ENCODE results near the gene NFIC.
"Not testable (repeated sequence)": the region's sequence is repeated elsewhere in the genome, so short reads cannot be mapped to it uniquely, and the experiment has no call there.

The NFIC gene

GRCh38 chr19:3373971-3374368 is 7.6 kb downstream of the NFIC start:
- DNase-seq (ENCODE audit: low read depth) = no peak

GRCh38 chr19:3374369-3375112 is 8.2 kb downstream of the NFIC start:
- DNase-seq (ENCODE audit: low read depth) = no peak

- DNase-seq (ENCODE audit: low read depth) = no peak
These were observed 9.1 kb downstream of the NFIC start for GRCh38 chr19:3375221-3376090.

- DNase-seq (ENCODE audit: low read depth) = not testable (repeated sequence)
These were observed 9.7 kb downstream of the NFIC start for GRCh38 chr19:3376091-3376455.

- no peak for DNase-seq (ENCODE audit: low read depth)
These were observed 12.2 kb downstream of the NFIC start for GRCh38 chr19:3378352-3379150.

GRCh38 chr19:3380829-3381228 is 14.4 kb downstream of the NFIC start:
- DNase-seq (ENCODE audit: low read depth) = no peak

- no peak for DNase-seq (ENCODE audit: low read depth)
These were observed 15.5 kb downstream of the NFIC start for GRCh38 chr19:3381701-3382372.

- DNase-seq (ENCODE audit: low read depth) = no peak
These were observed 16.2 kb downstream of the NFIC start for GRCh38 chr19:3382460-3383100.

GRCh38 chr19:3383121-3383722 is 16.8 kb downstream of the NFIC start:
- no peak for DNase-seq (ENCODE audit: low read depth)

- DNase-seq (ENCODE audit: low read depth) = no peak
These were observed 20.3 kb downstream of the NFIC start for GRCh38 chr19:3386447-3387234.

- no peak for DNase-seq (ENCODE audit: low read depth)
These were observed 21.5 kb downstream of the NFIC start for GRCh38 chr19:3387645-3388589.

GRCh38 chr19:3389446-3389778 is 23.0 kb downstream of the NFIC start:
- DNase-seq (ENCODE audit: low read depth) = no peak

GRCh38 chr19:3389876-3390371 is 23.5 kb downstream of the NFIC start:
- DNase-seq (ENCODE audit: low read depth) = no peak

GRCh38 chr19:3391911-3392310 is 25.5 kb downstream of the NFIC start:
- DNase-seq (ENCODE audit: low read depth) = not testable (repeated sequence)

GRCh38 chr19:3392480-3392879 is 26.1 kb downstream of the NFIC start:
- DNase-seq (ENCODE audit: low read depth) = no peak

- no peak for DNase-seq (ENCODE audit: low read depth)
These were observed 30.5 kb downstream of the NFIC start for GRCh38 chr19:3396881-3397265.

GRCh38 chr19:3397266-3398022 is 31.1 kb downstream of the NFIC start:
- DNase-seq (ENCODE audit: low read depth) = no peak
